ENCODE results near the gene FAM168B. TPM values are rescaled to one million over a fixed set of nuclear protein-coding genes. Genes with fewer than 3 reads are reported as not detected.

The FAM168B gene
- total RNA-seq, 1 donor from 2014 or later, result 214 TPM

DNA sequence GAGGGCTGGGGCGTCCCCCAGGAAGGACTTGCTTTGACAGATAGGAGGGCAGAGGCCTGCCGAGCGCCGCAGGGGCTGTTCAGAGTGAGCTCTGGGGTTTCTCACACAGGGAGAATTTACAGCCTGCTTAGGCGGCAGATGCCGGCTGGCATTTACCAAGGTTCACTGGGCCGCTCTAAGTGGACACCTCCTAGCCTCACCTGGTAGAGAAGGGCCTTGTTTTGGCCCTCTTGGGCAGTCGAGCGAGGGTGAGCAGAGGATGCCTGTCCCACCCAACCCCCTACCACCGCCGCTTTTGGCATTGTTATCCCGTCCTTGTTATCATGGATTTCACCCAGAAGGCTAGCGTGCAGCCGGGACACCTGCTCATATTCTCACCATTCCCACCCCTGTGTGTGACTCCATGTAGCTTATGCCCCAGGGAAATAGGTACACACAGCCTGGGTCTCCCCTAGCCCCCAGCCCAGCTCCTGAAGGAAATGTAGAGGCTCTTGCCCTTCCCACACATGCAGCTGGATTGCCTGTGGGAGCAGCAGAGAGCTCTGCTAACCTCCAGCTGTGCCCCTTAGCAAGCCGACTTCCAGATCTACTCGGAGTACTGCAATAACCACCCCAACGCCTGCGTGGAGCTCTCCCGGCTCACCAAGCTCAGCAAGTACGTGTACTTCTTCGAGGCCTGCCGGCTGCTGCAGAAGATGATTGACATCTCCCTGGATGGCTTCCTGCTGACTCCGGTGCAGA lies 52.4 kb downstream of the FAM168B start:
- DNase-seq (ENCODE audit: low read depth), result no peak
- TF ChIP-seq, protein P1, sequence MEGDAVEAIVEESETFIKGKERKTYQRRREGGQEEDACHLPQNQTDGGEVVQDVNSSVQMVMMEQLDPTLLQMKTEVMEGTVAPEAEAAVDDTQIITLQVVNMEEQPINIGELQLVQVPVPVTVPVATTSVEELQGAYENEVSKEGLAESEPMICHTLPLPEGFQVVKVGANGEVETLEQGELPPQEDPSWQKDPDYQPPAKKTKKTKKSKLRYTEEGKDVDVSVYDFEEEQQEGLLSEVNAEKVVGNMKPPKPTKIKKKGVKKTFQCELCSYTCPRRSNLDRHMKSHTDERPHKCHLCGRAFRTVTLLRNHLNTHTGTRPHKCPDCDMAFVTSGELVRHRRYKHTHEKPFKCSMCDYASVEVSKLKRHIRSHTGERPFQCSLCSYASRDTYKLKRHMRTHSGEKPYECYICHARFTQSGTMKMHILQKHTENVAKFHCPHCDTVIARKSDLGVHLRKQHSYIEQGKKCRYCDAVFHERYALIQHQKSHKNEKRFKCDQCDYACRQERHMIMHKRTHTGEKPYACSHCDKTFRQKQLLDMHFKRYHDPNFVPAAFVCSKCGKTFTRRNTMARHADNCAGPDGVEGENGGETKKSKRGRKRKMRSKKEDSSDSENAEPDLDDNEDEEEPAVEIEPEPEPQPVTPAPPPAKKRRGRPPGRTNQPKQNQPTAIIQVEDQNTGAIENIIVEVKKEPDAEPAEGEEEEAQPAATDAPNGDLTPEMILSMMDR (IDR thresholded peaks at IDR 0.05; ENCODE audit: insufficient read depth, low read length, severe bottlenecking), result no peak
- Histone ChIP-seq H3K36me3 (ENCODE audit: control insufficient read depth, insufficient read depth, low read length) (peaks cover 18% of the 10 kb centered on the region), H3K4me3 (ENCODE audit: low read depth, low read length) (no peak overlapping the region), H3K27me3 (ENCODE audit: control insufficient read depth, insufficient read depth, low read length) (no peaks in the 10 kb centered on the region)
- no peak for FAIRE-seq

DNA sequence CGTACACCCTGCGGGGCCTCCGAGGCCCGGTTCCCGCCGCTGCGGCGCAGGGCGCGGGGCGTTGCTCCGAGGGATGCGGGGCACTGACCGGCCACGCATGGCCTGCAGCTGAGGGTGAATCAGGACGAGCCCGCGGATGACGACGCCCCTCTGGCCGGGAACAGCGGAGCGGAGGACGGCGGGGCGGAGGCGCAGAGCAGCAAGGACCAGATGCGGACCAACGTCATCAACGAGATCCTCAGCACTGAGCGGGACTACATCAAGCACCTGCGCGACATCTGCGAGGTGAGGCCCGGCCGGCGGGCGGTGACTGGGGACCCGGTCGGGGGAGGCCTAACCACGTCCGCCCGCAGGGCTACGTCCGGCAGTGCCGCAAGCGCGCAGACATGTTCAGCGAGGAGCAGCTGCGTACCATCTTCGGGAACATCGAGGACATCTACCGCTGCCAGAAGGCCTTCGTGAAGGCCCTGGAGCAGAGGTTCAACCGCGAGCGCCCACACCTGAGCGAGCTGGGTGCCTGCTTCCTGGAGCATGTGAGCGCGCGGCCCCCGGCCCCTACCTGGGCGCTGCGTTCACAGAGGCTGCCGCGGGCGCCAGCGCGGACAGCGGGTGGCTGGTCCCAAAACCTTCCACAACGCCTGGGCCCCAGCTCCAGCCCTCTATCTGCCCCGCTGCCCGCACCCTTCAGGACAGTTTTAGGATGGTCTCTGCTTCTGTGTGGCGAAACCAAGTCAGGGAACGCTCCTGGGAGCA lies 53.2 kb downstream of the FAM168B start:
- Histone ChIP-seq H3K4me3 (ENCODE audit: low read depth, low read length) (no peak overlapping the region), H3K27me3 (ENCODE audit: control insufficient read depth, insufficient read depth, low read length) (no peaks in the 10 kb centered on the region), H3K36me3 (ENCODE audit: control insufficient read depth, insufficient read depth, low read length) (peaks cover 17% of the 10 kb centered on the region)
- TF ChIP-seq, protein P1 (IDR thresholded peaks at IDR 0.05; ENCODE audit: insufficient read depth, low read length, severe bottlenecking), result no peak
- FAIRE-seq, result no peak
- DNase-seq (ENCODE audit: low read depth), result no peak

DNA sequence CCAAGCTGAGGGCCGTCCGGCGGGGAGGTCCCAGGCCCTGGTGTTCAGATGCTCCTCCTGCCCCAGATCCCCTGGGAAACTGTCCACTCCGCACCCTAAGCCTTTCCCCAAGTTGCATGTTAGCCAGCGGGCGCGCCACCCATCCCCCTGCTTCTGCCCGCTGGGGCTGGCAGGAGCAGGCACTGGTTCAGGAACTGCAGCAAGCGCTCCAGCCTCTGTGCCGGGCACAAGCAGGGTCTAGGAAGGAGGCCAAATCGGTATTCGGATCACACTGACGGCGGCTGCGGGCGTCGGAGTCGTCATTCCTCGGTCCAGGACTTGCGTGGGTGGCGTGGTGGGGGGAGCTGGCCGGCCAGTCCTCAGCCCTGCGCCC lies 53.7 kb downstream of the FAM168B start:
- FAIRE-seq, result no peak

DNA sequence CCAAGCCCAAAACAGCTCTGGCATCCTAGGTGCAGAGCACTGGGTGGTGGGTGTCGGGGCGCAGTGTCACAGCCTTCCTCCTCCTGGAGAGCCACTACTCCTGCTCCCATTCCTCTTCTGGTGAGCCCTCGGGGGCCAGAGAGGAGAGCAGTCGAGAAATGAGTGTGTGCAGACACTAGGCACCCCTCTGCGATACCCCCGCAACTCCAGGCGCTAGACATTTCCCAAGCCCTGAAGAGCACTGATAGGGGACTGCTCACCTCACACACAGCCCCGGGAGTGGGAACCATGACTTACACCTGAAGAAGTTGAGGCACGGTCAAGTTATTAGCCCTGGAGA lies 54.2 kb downstream of the FAM168B start:
- H3K36me3 ChIP-seq (ENCODE audit: control insufficient read depth, insufficient read depth, low read length), result peaks cover 16% of the 10 kb centered on the region
- no peak for DNase-seq (ENCODE audit: low read depth)
- TF ChIP-seq, protein P1 (IDR thresholded peaks at IDR 0.05; ENCODE audit: insufficient read depth, low read length, severe bottlenecking), result no peak

More for the DNA sequence above, 53.7 kb downstream of the FAM168B start:
- peaks cover 16% of the 10 kb centered on the region for H3K36me3 ChIP-seq (ENCODE audit: control insufficient read depth, insufficient read depth, low read length)
- DNase-seq (ENCODE audit: low read depth), result no peak
- no peaks in the 10 kb centered on the region for H3K27me3 ChIP-seq (ENCODE audit: control insufficient read depth, insufficient read depth, low read length)
- TF ChIP-seq, protein P1 (IDR thresholded peaks at IDR 0.05; ENCODE audit: insufficient read depth, low read length, severe bottlenecking), result no peak
- no peak overlapping the region for H3K4me3 ChIP-seq (ENCODE audit: low read depth, low read length)

DNA sequence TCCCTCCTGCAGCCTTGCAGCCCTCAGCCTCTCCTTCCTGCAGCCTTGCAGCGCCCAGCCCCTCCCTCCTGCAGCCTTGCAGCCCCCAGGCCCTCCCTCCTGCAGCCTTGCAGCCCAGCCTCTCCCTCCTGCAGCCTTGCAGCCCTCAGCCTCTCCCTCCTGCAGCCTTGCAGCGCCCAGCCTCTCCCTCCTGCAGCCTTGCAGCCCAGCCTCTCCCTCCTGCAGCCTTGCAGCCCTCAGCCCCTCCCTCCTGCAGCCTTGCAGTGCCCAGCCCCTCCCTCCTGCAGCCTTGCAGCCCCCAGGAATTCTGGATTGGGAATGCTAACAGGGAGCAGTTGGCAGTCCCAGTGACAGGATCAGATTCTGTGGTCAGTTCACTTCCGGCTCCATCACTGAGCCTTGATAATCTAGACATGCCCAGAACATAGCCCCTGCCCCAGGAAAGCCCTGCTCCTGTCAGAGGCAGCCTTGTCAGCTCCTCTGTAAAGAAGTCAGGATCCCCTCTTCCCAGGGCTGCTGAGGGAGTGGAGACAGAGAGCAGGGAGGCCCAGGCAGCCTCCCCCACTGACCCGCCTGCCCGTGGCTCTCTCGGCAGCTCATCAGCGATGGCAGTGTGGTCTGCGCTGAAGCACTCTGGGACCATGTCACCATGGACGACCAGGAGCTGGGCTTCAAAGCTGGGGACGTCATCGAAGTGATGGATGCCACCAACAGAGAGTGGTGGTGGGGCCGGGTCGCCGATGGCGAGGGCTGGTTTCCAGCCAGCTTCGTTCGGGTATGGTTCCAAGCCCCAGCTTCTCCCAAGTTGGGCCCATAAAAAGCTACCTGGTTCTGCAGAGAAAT lies 54.8 kb downstream of the FAM168B start:
- TF ChIP-seq, protein P1 (IDR thresholded peaks at IDR 0.05; ENCODE audit: insufficient read depth, low read length, severe bottlenecking), result no peak
- no peaks in the 10 kb centered on the region for H3K27me3 ChIP-seq (ENCODE audit: control insufficient read depth, insufficient read depth, low read length)
- H3K36me3 ChIP-seq (ENCODE audit: control insufficient read depth, insufficient read depth, low read length), result peaks cover 16% of the 10 kb centered on the region
- FAIRE-seq (no peak), DNase-seq (ENCODE audit: low read depth) (no peak)
- no peak overlapping the region for H3K4me3 ChIP-seq (ENCODE audit: low read depth, low read length)

More for the DNA sequence above, 54.2 kb downstream of the FAM168B start:
- H3K27me3 ChIP-seq (ENCODE audit: control insufficient read depth, insufficient read depth, low read length), result no peaks in the 10 kb centered on the region
- H3K4me3 ChIP-seq (ENCODE audit: low read depth, low read length), result no peak overlapping the region
- no peak for FAIRE-seq

Data from bronchial epithelial cell (primary cell).